Endometrial microvascular endothelial cells (primary cell): Measurements from ENCODE around the gene PDCD1LG2. TPM values are rescaled to one million over a fixed set of nuclear protein-coding genes. Genes with fewer than 3 reads are reported as not detected.

Source experiments
- total RNA-seq: library from RNA; depleted of rRNA; stranded (reverse); fragments of >200 nt; gene quantifications from one replicate; pipeline ENCODE4 v1.2.3, GENCODE V29; 2015; ENCODE audit errors: inconsistent ontology term

The PDCD1LG2 gene
- total RNA-seq, 1 donor from 2014 or later, result 52.5 TPM

Other genes with a start within 250 kb of the PDCD1LG2 start
- not detected for gene RLN2, start 205.8 kb upstream of the PDCD1LG2 start, total RNA-seq
- not detected for gene RLN1, start 170.7 kb upstream of the PDCD1LG2 start, total RNA-seq
- gene PLGRKT, start 72.6 kb upstream of the PDCD1LG2 start, total RNA-seq, result 61.8 TPM
- 58.4 TPM for gene CD274, start 60.0 kb upstream of the PDCD1LG2 start, total RNA-seq
- 18.1 TPM for gene RIC1, start 118.6 kb downstream of the PDCD1LG2 start, total RNA-seq